AML-193 (cell line): ENCODE measurements around the gene CLMP.
"Not testable (repeated sequence)": the region's sequence is repeated elsewhere in the genome, so short reads cannot be mapped to it uniquely, and the experiment has no call there.

ENCODE experiments used
- DNase-seq, 2 experiments: peaks; one replicate each; lab custom pipeline; 2025; lab: John Stamatoyannopoulos, UW

Gene CLMP

GRCh38 chr11:123217897-123218296 lies 22.8 kb upstream of the CLMP start:
- no peak for DNase-seq

DNA sequence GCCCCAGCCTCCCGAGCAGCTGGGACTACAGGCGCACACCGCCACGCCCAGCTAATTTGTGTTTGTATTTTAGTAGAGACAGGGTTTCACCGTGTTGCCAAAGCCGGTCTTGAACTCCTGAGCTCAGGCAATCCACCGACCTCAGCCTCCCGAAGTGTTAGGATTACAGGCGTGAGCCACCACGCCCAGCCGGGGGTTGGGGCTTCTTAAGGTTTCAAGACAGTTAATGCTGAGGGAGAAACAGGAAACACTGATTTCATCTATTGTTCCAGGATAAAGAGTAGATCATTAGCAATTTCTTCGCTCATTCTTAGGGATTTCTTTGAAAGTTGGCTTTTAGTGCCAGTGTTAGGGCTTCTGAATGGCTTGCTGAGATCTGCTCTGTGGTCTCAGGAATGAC lies 21.2 kb upstream of the CLMP start:
- no peak for DNase-seq

DNA sequence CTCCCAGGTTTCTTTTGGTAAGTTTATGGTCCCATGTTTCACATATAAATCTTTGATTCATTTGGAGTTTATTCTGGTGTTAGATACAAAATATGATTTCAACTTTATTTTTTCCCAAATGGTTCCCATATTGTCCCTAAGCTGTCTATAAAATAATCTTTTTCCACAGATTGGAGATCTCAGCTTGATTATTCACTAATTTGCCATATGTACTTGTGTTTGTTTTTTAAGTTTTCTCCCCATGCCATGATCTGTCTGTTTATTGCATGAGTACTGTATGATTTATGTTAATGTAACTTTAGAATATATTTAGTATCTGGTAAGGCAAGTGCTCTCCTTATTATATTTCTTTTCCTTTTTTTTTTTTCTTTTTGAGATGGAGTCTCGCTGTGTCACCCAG lies 19.9 kb upstream of the CLMP start:
- DNase-seq, result no peak

DNA sequence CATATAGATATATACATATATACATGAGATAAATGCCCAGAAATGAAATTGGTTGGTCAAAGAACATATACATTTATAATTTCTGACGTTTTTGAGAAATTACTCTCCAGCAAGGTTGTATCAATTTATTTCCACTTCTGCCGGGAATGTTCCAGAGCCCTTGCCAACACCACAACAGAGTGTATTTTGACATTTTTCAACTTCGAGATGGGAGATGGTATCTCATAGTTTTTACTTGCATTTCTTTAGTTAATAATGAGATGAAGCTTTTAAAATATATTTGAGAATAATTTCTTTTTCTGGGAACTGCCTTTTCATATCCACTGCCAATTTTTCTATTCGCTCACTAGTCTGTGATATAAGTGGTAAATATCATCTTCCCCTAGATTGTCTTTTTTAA lies 19.3 kb upstream of the CLMP start:
- DNase-seq, result no peak

DNA sequence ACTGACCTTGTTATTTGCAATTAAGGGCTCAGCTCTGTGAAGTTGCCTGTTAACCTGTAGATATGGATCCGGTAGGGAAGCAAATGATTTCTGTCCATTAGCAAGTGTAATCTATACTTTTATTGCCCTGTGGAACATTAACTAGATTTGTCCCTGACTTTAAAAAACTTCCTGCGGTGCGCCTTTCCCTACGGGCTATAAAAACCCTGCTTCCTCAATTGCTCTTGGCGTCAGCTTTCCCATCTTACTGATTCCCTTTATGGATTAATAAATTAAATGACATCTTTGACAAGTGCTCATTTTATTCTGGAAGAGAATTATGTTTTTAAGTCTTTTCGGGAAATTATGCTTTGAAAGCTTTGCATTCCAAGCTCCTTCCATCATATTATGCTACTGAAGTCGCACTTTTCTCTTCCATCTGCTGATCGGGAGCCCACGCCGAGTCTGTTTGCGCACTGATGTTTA lies 18.3 kb upstream of the CLMP start:
- no peak for DNase-seq

- DNase-seq, result no peak
These were observed 17.4 kb upstream of the CLMP start for GRCh38 chr11:123212406-123212805.

- DNase-seq, result no peak
These were observed 16.9 kb upstream of the CLMP start for GRCh38 chr11:123211981-123212380.

DNA sequence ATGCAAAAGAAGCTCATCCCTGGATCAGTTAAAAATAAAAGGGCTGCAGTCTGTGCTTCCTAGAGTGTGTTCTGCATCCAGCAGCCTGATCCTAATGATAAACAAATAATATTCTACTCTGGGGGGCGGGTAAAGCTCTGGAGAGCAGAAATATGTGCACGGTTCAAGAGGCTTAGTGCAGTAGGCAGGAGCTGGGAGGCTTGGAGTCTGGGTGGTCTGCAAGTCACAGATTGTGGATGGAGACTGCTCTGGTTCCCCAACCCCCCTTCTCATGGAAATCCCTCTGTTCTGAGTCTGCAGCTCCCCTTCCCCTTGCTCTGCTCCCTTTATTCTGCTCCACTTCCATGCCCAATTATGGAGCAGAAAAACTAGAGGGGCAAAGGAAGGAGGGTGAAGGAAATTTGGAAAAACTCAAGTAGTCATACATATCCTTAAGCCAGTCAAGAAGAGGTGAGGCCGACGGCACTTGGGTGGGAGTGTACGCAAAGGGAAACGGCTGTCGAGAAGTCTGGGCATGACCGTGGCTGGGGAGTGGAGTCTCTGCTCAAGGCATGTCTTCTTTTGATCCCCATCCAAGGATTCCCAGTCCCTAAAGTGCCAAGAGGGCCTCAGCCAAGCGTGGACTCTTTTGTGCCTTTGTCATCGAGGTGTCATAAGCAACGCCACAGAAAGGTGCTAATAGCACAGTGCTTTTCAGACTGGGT lies 16.3 kb upstream of the CLMP start:
- DNase-seq, result no peak

- DNase-seq, result no peak
These were observed 14.5 kb upstream of the CLMP start for GRCh38 chr11:123209591-123209990.

GRCh38 chr11:123206791-123207434 lies 11.9 kb upstream of the CLMP start:
- no peak for DNase-seq

DNA sequence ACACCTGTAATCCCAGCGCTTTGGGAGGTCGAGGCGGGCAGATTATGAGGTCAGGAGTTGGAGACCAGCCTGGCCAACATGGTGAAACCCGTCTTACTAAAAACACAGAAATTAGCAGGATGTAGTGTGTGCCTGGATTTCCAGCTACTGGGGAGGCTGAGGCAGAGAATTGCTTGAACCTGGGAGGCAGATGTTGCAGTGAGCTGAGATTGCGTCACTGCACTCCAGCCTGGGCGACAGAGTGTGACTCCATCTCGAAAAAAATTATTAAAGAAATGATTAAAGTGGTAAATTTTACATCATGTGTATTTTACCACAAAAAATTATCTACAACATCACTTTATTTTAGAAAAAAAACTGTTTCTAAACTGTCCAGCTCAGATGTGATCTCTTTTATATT lies 11.0 kb upstream of the CLMP start:
- DNase-seq, result not testable (repeated sequence)

DNA sequence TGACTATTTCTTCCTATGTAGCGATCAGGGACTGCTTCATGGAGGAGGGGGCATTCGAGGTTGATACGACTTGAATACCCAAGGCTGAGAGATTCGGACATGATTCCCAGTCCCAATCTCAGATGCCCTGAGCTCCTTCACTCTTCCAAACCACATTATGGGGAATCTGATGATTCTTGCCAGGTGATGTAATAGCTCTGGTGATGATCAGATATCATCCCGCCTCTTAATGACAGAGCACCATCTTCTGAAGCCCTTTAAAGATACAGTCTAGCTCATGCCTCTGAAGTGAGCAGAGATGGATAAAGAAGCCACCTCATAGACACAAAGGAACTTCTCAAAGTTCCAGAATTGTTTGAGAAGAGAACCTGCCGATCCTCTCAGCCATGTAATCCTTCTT lies 8.9 kb upstream of the CLMP start:
- no peak for DNase-seq

- DNase-seq, result no peak
These were observed 8.4 kb upstream of the CLMP start for GRCh38 chr11:123203471-123203870.

- no peak for DNase-seq
These were observed 7.4 kb upstream of the CLMP start for GRCh38 chr11:123202155-123203151.

GRCh38 chr11:123200264-123200663 lies 5.2 kb upstream of the CLMP start:
- no peak for DNase-seq

DNA sequence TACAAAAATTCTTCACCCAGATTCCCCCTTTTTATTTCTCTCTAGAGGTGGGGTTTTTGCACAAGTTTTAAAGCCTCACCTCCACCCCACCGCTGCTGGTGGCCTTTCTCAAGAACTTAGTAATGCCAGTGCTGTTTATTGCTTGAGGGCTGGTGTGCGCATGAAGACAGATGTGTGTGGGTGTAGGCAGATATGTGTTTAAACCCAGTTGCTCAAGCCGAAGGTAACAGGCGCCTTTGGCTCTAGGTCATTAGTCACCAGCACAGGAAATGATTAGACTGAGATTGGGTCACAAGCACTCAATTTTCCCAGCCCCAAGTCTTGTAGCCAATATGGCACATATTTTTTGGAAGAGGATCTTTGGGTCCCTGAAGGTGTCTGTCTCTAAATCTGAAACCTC lies 2.7 kb upstream of the CLMP start:
- no peak for DNase-seq

- no peak for DNase-seq
These were observed 1.1 kb upstream of the CLMP start for GRCh38 chr11:123196060-123196714.

GRCh38 chr11:123194337-123195187 lies 486 bp downstream of the CLMP start:
- no peak for DNase-seq

DNA sequence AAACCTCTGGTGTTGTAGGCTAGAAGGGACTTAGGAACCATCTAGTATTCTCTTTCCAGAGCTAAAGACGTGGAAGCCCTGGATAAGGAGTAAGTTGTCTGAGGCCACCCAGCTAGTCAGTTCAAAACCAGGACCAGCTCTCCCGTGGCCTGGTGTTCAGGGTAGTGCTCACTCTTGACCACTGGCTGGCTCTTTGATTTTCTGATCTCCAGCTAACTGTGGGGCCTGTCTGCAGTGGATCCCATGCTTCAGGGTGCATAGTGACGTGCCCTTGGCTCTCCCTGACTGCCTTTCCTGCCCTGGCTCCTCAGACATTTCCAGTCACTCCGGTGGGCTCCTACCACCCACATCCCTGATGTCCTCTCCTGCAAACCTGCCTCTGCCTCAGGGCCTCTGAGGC lies 1.3 kb downstream of the CLMP start:
- DNase-seq, result no peak

GRCh38 chr11:123191939-123192338 lies 3.1 kb downstream of the CLMP start:
- DNase-seq, result no peak

GRCh38 chr11:123190518-123190917 lies 4.5 kb downstream of the CLMP start:
- DNase-seq, result no peak
